Osteoblast (primary cell): Measurements from ENCODE around the gene ZNF574. TPM values are rescaled to one million over a fixed set of nuclear protein-coding genes. Genes with fewer than 3 reads are reported as not detected.

ENCODE experiments used
- DNase-seq: peaks from one replicate; pipeline ENCODE4 v3.0.0; 2011; ENCODE audit warnings: low spot score, mixed read lengths; ENCODE audit not compliant: insufficient read length; ENCODE audit errors: missing footprints
- H2AFZ ChIP-seq: 2 replicates; pipeline ENCODE4 v1.6.0; 2011; ENCODE audit warnings: mild to moderate bottlenecking, low read length
- H3K27ac ChIP-seq: 2 replicates; pipeline ENCODE4 v1.5.1; 2011; ENCODE audit warnings: mild to moderate bottlenecking, low read depth, low read length, moderate library complexity
- H3K27me3 ChIP-seq: 2 replicates; pipeline ENCODE4 v1.6.0; 2012; ENCODE audit warnings: mild to moderate bottlenecking, control low read depth, inconsistent platforms, low read length, moderate library complexity; ENCODE audit not compliant: insufficient read depth
- H3K36me3 ChIP-seq: 2 replicates; pipeline ENCODE4 v1.5.1; 2011; ENCODE audit warnings: mild to moderate bottlenecking, low read length, control low read depth, moderate library complexity; ENCODE audit not compliant: insufficient read depth
- H3K4me1 ChIP-seq: 2 replicates; pipeline ENCODE4 v1.5.1; 2011; ENCODE audit warnings: mild to moderate bottlenecking, low read length, control low read depth, moderate library complexity; ENCODE audit not compliant: insufficient read depth
- H3K4me2 ChIP-seq: 2 replicates; pipeline ENCODE4 v1.6.0; 2011; ENCODE audit warnings: mild to moderate bottlenecking, low read length; ENCODE audit not compliant: insufficient read depth
- H3K4me3 ChIP-seq: fragments of 200-600 bp; sonication (generic); 3 replicates; pipeline ENCODE4 v1.5.1; 2012; ENCODE audit warnings: mild to moderate bottlenecking, low read length, inconsistent platforms; ENCODE audit not compliant: insufficient read depth
- H3K79me2 ChIP-seq: 2 replicates; pipeline ENCODE4 v1.6.0; 2012; ENCODE audit warnings: mild to moderate bottlenecking, low read length, control low read depth, inconsistent platforms; ENCODE audit not compliant: insufficient read depth
- H3K9me3 ChIP-seq: 2 replicates; pipeline ENCODE4 v1.5.1; 2011; ENCODE audit warnings: low read depth, low read length, control low read depth
- H4K20me1 ChIP-seq: 2 replicates; pipeline ENCODE4 v1.6.0; 2012; ENCODE audit warnings: mild to moderate bottlenecking, low read length, control low read depth; ENCODE audit not compliant: insufficient read depth
- total RNA-seq: library from RNA; depleted of rRNA; stranded (reverse); fragments of >200 nt; gene quantifications from 2 replicates; pipeline ENCODE4 v1.2.3, GENCODE V29; 2012
- TF ChIP-seq, protein P1 (sequence below): IDR thresholded peaks from 2 replicates; pipeline ENCODE4 v1.5.1; 2011; ENCODE audit warnings: mild to moderate bottlenecking, low read depth, low read length, moderate library complexity; ENCODE audit errors: extremely low read depth

Gene ZNF574
- total RNA-seq, 1 donor, result 13.8 TPM

GRCh38 chr19:42078538-42079275, 2.7 kb downstream of the ZNF574 start:
- TF ChIP-seq, protein P1, sequence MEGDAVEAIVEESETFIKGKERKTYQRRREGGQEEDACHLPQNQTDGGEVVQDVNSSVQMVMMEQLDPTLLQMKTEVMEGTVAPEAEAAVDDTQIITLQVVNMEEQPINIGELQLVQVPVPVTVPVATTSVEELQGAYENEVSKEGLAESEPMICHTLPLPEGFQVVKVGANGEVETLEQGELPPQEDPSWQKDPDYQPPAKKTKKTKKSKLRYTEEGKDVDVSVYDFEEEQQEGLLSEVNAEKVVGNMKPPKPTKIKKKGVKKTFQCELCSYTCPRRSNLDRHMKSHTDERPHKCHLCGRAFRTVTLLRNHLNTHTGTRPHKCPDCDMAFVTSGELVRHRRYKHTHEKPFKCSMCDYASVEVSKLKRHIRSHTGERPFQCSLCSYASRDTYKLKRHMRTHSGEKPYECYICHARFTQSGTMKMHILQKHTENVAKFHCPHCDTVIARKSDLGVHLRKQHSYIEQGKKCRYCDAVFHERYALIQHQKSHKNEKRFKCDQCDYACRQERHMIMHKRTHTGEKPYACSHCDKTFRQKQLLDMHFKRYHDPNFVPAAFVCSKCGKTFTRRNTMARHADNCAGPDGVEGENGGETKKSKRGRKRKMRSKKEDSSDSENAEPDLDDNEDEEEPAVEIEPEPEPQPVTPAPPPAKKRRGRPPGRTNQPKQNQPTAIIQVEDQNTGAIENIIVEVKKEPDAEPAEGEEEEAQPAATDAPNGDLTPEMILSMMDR, result no peak
- no peak overlapping the region for H3K4me2 ChIP-seq

DNA sequence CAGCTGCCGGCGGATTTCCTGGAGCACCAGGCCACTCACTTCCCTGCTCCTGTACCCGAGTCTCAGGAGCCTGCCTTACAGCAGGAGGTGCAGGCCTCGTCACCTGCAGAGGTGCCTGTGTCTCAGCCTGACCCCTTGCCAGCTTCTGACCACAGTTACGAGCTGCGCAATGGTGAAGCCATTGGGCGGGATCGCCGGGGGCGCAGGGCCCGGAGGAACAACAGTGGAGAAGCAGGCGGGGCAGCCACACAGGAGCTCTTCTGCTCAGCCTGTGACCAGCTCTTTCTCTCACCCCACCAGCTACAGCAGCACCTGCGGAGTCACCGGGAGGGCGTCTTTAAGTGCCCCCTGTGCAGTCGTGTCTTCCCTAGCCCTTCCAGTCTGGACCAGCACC, 3.3 kb downstream of the ZNF574 start:
- Histone ChIP-seq H3K79me2 (peaks cover 65% of the 10 kb centered on the region), H2AFZ (no peak overlapping the region), H3K9me3 (no peaks in the 10 kb centered on the region), H3K4me1 (peaks cover 20% of the 10 kb centered on the region), H3K4me3 (no peak overlapping the region), H4K20me1 (peaks cover 45% of the 10 kb centered on the region), H3K4me2 (no peak overlapping the region), H3K27me3 (no peaks in the 10 kb centered on the region), H3K27ac (no peak overlapping the region), H3K36me3 (peaks cover 42% of the 10 kb centered on the region)
- TF ChIP-seq, protein P1, result no peak
- DNase-seq, result no peak

More at GRCh38 chr19:42078538-42079275, 2.7 kb downstream of the ZNF574 start:
- no peak overlapping the region for H3K27ac ChIP-seq
- H3K36me3 ChIP-seq, result peaks cover 42% of the 10 kb centered on the region
- H3K4me3 ChIP-seq, result no peak overlapping the region
- DNase-seq, result no peak
- no peaks in the 10 kb centered on the region for H3K27me3 ChIP-seq
- H3K9me3 ChIP-seq, result no peaks in the 10 kb centered on the region
- H2AFZ ChIP-seq, result no peak overlapping the region
- peaks cover 64% of the 10 kb centered on the region for H3K79me2 ChIP-seq
- peaks cover 20% of the 10 kb centered on the region for H3K4me1 ChIP-seq
- peaks cover 43% of the 10 kb centered on the region for H4K20me1 ChIP-seq

- H3K36me3 ChIP-seq, result peaks cover 42% of the 10 kb centered on the region
- peaks cover 65% of the 10 kb centered on the region for H3K79me2 ChIP-seq
- H3K27me3 ChIP-seq, result no peaks in the 10 kb centered on the region
- H3K4me3 ChIP-seq, result no peak overlapping the region
- no peaks in the 10 kb centered on the region for H3K9me3 ChIP-seq
- no peak overlapping the region for H3K27ac ChIP-seq
- H2AFZ ChIP-seq, result no peak overlapping the region
- TF ChIP-seq, protein P1, result no peak
- no peak overlapping the region for H3K4me2 ChIP-seq
- H3K4me1 ChIP-seq, result peaks cover 17% of the 10 kb centered on the region
- peaks cover 45% of the 10 kb centered on the region for H4K20me1 ChIP-seq
- peak; percentile 38 for DNase-seq
These were observed 4.2 kb downstream of the ZNF574 start for GRCh38 chr19:42079886-42080763.
